Stimulated activated CD8-positive, alpha-beta memory T cell treated with anti-CD3 and anti-CD28 coated beads, Interleukin-15, amount 100 ng/mL, for 4 hours (primary cell): ENCODE data around the gene PNPLA1.

Experiments
- DNase-seq, 2 donors: peaks; one replicate each; pipeline ENCODE4 v3.0.0-alpha.2; 2020; ENCODE audit warnings: low read depth in 2 of 2

PNPLA1 gene

DNA sequence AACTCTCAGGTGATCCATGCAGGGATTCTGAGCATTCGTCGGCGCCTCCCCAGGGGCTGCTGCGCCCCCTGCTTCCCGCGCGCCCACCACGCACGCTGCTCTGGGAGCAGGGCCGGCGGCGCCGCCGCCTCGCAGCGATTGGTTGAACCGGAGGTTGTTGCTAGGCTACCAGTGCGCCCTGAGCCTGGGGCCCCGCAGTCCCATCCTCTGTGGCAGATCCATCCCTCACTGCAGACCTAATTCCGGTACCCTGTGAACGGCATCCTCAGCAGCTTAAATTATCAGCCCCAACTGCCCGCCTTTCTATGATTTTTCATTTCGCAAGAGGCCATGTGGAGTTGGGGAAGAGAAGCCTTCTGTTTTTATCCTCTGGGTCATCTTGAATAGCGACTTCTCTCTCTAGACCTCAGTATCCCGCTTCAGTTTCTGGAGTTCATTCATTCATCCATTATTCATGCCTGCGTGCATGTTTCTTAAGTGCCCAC, 15.4 kb downstream of the PNPLA1 start:
- DNase-seq = no peak

DNA sequence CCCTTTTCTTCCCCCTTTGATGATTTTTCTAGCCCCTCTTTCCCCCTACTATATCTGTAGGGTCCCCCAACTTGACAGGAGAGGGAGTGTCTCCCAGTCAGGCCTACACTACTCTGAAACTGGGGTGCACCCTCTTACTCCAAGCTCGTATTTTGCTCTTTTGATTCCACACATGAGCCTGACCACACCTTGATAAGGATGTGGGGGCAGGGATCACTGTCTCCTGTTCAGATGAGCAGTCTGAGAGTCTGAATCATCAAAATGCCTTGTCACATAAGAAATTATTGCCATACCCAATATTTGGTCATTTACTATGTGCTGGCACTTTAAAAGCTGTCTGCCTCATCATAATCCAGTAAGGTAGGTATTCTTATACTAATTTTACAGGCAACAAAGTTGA, 15.9 kb downstream of the PNPLA1 start:
- no peak for DNase-seq

DNA sequence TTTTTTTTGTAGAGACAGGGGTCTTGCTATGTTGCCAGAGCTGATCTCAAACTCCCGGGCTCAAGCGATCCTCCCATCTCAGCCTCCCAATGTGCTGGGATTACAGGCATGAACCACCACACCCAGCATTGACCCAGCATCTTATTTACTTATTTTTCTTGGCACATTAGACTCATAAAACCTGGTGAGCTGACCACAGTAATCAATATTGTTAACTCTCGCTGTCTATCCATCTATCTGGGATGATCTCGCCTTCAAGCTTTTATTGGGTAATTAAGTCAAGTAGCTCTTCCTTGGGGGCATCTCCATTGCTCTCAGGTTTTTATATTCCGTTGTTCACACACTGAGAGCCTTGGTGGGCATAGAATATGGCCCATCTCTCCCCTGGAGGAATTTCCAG, 17.0 kb downstream of the PNPLA1 start:
- DNase-seq = no peak

DNA sequence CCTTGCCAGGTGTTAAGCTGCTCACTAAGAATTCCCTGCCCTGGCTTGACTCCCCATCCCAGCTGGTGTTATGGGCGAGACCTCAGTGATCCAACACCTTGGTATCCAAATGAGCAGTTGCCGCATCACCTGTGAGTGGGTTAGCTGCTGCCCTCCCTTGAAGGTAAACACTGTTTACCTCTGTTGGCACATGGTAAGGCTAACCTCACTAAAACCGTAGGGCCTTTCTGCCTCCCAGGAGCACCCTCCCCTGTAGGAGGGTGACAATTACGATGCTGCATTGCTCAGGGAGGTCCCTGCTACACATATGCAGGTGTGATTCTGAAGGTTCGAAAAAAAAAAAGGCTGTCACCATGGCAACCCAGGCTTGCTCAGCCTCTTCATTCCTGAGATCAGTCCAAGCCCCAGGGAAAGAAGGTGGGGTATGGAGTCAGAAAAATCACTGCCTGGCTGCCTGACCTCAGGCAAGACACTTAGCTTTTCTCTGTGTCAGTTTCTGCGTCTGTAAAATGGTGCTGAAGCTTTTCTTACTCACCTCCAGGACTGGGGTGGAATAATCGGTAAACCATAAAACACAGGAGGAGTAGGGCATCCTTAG, 19.5 kb downstream of the PNPLA1 start:
- DNase-seq = no peak

DNA sequence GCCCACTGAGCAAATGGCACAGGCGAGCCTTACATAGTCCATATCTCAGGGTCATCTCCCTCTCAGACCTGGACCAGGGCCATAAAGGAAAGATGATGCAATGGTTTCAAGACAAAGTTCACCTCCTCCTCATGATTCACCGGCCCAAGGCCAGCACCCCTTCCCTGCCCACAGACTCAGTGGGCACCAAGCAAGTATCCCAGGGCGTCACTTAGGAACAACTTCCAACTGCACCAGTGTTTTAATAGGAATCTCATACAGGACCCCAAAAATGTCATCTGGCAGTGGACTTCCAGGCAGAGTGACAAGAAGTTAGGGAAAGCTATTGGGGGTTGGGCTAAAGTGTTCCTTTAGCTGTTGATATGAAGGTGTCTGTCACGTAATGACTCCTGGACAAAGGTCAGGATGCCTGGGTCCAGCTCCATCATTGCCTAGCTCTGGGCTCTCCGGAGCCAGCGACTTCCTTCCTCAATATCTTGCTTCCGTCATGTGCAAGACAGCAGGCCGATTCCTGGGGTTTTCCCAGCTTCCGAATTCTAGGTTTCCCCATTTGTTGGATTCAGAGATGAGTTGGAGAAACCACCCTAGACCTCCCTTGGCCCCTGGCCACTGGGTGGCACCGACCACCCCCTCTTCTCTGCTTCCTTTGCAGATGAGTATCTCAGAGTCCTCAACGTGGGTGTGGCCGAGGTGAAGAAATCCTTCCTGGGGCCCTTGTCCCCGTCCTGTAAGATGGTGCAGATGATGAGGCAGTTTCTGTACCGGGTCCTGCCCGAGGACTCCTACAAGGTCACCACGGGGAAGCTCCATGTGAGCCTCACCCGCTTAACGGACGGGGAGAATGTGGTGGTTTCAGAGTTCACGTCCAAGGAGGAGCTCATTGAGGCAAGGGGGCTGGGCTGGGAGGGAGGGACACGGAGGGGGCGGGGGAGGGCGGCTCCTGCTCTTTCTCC, 21.1 kb downstream of the PNPLA1 start:
- no peak for DNase-seq

DNA sequence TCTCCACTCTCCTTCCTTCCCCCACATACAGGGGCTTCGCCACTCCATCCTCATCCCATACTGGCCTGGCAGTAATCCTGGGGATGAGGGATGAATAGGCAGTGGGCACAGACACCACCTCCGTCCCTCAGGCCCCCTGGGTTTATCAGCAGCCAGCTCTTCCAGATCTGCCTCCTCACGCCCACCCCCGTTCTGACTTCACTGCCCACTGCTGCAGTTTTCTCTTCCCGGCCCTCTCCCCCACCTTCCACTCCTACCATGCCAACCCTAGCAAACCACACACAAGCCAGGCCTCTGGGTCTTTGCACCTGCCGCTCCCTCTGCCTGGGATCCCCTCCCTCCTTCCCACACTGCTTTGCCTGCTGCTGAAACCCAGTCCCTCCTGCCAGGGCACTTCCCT, 22.3 kb downstream of the PNPLA1 start:
- no peak for DNase-seq

DNA sequence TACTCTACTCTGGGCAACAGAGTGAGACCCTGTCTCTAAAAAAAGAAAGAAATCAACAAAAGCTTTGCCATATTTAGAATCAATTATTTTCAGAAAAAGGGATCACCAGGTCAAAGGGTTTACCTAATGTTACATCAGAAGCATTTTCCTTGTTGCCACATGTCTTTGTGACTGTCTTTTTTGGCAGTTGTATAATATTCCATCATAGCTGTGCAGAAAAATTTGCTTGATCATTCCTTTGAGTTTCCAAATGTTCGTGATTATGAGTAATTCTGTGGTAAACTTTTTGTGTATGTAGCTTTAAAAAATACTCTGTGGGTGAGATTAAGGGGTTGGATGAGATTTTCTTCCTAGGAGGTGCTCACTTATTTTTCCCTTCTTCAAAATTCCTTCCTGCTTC, 26.4 kb downstream of the PNPLA1 start:
- no peak for DNase-seq

DNA sequence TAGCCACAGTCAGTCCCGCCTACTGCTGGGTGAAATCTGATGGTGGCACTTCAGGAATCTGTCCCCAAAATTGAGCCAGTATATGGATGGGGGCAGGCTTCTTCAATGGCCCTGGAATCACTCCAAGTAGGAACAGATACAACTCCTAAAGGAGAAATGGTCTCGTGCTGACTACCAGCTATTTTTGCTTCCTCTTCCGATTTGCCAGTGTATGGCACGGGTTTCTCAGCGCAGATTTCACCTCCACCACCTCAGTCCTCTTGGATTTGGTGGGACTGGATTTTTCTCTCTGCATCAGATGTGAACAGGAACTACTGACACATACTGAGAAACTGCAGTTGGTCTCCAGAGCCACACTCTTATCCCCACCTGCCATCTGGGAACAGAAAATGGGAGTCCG, 27.2 kb downstream of the PNPLA1 start:
- DNase-seq = no peak

DNA sequence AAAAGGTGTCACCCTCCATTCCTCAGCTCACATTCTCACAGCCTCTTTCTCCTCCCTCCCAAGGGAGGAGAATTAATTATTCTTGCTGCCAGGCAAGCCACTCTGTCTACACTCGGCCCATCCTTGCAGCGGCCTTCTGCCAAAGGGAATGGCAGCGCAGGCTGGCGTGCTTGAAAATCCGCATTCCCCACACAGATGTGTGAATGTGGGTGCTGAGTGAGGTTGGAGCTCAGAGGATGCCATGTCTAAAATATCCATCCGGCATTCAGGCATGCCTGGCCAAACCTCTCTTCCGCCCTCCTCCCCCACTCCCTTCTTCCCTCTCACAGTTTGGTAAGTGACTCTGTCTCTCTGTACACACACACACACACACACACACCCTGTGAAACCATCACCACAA, 27.7 kb downstream of the PNPLA1 start:
- DNase-seq = no peak

DNA sequence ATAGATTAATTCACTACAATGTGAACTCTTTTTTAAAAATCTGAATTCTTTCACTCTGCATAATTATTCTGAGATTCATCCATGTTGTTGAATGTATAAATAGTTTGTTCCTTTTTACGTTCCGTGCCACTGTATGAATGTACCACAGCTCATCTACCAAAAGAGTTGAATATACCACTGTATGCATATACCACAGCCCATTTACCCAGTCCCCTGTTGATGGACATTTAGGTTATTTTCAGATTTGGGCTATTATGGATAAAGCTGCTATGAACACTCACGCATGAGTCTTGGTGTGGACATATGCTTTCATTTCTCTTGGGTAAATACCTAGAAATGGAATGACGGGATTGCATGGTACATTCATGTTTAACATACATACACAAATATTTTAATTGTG, 28.2 kb downstream of the PNPLA1 start:
- DNase-seq = no peak

DNA sequence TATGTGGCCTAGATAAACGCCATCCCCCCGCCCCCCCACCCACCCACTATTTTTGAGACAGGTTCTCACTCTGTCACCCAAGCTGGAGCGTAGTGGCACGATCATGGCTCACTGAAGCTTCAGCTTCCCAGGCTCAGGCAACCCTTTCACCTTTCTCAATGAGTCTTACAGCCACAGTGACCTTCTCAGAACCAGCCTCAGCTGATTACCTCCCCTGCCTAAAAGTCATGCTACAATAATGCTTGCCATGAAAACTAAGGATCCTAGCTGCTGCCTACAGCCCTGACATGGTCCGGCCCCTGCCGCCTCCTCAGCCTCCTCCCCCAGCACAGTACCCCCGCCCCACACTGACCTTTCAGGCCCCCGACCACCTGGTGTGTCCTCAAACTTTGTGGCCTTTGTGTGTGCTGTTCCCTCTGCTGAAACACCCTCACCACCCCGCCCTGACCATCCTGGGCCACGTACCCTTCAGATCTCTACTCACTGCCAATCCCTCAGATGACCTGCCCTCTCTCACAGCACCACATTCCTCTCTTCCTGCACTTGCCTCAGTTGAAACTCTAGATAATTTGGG, 31.3 kb downstream of the PNPLA1 start:
- no peak for DNase-seq

DNA sequence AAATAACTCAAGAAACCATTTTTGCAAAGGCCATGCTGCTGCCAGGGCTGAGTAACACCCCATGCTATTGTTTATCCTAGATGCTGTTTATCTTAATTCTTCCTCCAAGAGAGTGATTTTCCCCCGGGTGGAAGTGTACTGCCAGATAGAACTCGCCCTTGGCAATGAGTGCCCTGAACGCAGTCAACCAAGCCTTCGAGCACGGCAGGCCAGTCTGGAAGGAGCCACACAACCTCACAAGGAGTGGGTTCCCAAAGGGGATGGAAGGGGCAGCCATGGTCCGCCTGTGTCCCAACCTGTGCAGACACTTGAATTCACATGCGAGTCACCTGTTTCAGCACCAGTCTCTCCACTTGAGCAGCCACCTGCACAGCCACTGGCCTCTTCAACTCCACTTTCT, 31.9 kb downstream of the PNPLA1 start:
- DNase-seq = no peak

DNA sequence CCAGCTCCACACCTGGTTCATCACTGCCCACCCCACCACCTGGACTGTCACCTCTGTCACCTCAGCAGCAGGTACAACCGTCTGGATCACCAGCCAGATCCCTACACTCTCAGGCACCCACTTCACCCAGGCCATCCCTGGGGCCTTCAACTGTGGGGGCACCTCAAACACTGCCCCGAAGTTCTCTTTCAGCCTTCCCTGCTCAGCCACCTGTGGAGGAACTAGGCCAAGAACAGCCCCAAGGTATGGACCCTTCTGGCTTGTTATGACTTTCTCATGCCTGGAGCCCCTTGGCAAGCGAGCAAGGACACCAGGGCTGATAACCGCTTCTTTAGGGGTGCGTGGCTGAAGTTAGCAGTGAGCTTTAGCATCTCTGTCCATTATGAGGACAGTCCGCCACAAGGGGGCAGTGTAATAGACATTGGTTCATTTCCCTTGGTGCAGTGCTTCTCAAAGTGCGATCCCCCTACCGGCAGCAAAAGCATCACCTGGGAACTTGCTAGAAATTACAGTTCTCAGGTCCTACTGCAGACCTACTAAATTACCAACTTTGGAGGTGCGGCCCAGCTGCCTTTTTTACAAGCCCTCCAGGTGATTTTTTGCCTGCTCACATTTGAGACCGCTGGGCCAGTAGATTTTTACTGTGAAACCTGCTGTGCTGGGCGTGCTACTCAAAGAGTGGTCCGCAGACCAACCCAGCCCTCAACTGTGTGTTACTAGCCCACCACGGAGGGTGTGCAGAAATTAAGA, 32.5 kb downstream of the PNPLA1 start:
- peak; percentile 67 to 85 for DNase-seq

DNA sequence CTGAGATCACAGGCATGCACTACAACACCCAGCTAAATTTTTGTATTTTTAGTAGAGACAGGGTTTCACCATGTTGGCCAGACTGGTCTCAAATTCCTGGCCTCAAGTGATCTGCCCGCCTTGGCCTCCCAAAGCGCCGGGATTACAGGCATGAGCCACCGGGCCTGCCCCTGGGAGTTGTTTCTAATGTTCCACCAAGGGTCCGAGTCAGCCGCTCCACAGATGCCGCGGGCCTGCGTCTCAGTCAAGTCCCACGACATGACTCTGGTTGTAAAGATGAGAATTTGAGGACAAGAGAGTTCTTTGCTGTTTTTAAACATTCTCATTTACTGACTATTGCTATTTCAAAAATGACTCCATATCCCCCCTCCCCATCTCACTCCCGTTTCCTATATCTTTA, 36.0 kb downstream of the PNPLA1 start:
- DNase-seq = no peak

DNA sequence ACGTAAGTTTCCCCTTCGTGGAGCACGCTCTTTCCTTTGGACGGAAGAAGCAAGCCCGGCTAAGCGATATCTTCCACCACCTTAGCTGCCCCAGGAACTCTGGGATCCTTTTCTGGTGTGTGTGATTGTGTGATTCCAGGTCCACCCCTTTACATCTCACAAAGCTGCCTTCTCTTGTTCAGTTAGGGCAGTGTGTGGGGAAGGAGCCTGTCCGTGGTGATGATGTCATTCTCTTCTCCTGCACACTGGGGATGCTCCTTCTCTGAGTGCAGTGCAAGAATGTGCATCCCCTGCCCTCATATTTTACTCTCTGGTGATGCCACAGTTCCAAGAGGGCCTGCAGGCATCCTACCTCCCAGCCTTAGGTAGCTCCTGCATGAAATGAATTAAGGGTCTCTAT, 36.5 kb downstream of the PNPLA1 start:
- DNase-seq = no peak

DNA sequence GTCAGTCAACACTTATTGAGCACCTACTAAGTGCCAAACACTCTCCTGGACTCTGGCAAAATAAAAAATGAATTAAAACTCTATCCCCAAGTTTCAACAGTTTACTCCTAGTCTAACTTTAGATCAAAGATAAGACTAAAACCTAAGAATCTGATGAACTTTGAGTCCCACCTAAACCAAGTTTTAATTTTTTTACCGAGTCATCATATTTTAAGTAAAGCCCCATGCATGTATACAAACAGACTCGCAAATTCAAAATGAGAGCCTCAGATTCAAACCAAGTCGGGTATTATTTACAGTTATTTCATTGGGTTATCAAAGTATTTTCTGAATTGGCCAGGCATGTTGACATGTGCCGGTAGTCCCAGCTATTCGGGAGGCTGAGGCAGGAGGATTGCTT, 38.7 kb downstream of the PNPLA1 start:
- no peak for DNase-seq

DNA sequence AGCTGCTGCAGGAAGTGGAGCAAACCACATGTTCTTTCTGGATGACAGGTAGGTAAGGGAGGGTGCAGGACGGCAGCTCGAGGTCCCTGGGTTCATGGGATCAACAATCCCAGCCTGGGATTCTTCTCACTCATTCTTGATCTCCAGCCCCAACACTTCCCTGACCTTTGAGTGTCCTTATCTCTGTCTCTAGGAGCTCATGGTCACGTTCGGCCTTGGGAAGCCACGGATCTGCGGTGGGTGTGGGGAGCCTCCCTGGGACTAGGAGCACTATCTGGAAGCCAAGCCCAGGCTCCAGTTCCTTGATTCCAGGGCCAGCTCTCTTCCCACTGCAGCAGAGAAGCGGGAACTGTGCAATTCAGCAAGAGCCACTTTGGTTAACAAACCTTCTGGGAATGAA, 39.3 kb downstream of the PNPLA1 start:
- no peak for DNase-seq

DNA sequence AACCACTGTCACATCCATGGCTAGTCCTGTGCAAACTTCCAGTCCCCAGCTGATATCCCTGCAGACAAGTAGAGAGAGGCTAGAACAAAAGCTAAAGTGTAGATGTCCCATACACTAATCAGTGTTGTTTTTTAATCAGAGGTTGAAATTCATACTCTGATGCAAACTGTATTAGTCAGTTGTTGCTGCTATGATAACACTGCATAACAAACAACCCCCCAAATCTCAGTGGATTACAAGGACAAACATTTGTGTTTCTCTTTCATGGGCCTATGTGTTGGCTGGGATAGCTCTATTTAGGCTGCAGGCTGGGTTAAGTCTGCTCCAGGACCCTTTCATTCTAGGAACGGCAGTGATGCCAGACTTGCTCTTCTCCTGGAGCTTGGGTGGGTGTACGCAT, 40.0 kb downstream of the PNPLA1 start:
- DNase-seq = no peak

DNA sequence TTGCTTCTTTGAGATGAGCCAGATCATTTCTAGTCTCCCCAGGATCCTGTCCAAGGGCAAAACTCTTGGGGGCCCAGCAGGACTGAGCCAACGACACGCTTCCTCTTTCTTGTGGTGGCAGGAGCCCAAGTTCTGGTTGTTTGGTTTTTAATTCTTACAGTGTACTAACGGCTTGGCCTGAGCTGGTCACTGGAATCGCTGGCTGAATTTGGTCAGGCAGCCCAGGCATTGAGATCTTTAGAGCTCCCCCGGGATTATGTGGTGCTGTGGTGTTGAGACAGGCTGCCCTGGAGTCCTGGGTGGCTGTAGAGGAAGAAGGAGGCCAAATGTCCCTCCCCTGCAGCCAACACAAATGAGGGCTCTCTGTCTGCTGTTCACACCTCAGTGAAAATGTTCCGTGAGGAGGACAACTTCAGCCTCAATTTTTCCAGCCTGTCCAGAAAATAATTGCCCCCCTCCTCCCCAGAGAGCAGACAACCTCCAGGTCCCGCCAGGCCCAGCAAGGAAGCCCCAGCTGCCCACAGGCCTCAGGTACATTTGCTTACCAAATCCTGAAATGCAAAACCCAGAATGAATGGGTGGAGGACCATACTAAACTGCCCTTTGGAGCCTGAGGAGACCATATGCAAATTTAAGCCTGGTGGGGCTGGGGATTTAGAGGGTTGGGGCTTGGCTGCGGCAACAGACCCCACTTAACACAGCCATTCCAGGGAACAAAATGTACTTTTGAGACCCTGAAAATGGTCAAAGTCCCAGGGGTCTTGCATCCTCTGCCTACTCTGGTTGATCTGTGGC, 43.2 kb downstream of the PNPLA1 start:
- DNase-seq = no peak

DNA sequence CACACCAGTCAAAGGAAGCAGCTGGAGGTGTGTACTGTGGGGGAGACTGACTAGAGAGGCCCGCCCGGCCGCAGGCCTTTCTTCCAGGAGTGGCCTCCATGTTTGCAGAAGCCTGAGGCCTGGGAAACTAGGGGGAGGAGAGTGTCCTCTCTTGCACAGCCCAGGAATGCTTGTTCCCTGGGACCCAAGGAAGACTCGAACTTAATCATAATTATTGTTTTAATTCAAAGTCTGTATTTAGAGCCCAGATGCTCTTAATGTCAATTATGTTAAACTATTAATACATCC, 43.7 kb downstream of the PNPLA1 start:
- DNase-seq = no peak

DNA sequence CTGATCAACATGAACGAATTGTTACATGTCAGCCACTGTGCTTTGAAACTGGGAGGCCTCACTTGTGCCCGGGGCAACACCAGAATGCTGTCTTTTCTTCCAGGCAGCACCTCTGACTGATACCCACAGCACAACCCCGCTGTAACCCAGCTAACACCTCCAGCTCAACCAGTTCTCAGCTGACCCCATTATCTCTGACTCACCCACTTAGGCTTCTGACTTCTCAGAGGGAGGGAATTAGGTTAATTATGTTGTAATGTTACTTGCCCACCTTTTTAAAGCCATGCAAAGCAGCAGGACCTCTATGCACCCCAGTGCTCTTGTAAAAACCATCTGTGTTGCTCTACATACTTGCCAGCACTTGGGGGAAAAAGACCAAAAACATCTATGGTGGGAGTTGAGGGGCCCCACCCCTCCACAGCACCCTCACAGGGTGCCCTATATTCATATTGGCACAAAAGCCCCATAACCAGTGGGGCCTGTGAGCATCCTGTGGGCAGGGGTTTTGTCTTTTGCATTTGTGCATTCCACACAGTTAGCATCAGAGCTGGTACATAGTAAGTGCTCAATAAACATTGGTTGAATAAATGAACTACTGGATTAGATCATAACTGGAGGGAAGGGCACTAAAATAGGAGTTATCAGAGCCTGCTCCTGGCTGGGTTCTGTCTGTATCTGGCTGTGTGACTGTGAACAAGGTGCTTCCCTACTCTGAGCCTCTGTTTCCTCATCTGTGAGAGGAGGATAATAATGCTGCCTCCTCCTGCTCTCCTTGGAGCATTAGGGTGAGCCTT, 44.6 kb downstream of the PNPLA1 start:
- no peak for DNase-seq
